ENCODE data around the gene ZNF384.

Gene ZNF384

DNA sequence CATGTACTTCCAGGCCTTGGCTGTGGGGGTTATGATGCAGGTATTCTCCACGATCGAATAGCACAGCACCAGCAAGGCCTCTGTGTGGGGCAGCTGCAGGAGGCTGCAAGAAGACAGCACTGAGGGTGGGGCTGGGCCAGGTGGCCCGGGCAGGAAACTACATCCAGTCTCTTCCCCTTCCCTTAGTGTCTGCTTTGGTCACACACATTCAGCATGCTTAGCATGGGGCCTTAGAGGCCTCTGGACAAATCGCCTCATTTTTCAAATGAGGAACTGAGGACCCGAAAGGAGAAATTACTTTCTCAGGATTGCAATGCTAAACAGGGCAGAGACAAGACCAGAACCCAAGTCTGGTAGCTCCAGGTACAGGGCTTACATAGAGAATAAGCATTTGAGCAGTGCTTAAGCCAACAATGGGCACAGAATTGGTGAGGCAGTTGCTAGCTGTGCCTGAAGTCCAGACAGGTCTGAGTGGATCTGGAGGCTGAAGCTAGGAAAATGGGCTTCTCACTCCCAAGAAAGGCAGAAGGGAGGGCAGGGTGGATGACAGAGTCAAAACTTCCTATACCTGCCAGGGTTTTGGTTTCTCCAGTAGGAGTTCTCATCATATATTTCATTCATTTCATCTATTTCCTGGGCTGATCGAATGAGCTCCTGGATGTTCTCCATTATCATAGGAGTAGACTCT, 45.5 kb downstream of the ZNF384 start:
- POLR2A ChIA-PET, result no interaction called here
- H3K4me3 ChIP-seq (ENCODE audit: low read depth, low read length), result no peak overlapping the region
- TF ChIP-seq, protein P1, sequence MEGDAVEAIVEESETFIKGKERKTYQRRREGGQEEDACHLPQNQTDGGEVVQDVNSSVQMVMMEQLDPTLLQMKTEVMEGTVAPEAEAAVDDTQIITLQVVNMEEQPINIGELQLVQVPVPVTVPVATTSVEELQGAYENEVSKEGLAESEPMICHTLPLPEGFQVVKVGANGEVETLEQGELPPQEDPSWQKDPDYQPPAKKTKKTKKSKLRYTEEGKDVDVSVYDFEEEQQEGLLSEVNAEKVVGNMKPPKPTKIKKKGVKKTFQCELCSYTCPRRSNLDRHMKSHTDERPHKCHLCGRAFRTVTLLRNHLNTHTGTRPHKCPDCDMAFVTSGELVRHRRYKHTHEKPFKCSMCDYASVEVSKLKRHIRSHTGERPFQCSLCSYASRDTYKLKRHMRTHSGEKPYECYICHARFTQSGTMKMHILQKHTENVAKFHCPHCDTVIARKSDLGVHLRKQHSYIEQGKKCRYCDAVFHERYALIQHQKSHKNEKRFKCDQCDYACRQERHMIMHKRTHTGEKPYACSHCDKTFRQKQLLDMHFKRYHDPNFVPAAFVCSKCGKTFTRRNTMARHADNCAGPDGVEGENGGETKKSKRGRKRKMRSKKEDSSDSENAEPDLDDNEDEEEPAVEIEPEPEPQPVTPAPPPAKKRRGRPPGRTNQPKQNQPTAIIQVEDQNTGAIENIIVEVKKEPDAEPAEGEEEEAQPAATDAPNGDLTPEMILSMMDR (IDR thresholded peaks at IDR 0.05; ENCODE audit: insufficient read depth, low read length, missing control alignments), result no peak
- CTCF ChIA-PET, result interaction anchor here (1.2 to 3.6 kb wide), 5 partner anchors 12 to 110 kb away, joined by 3 to 24 read pairs (median 5); partner anchors contain the start of gene MLF2
- no peak for DNase-seq (ENCODE audit: low read depth, low spot score)

DNA sequence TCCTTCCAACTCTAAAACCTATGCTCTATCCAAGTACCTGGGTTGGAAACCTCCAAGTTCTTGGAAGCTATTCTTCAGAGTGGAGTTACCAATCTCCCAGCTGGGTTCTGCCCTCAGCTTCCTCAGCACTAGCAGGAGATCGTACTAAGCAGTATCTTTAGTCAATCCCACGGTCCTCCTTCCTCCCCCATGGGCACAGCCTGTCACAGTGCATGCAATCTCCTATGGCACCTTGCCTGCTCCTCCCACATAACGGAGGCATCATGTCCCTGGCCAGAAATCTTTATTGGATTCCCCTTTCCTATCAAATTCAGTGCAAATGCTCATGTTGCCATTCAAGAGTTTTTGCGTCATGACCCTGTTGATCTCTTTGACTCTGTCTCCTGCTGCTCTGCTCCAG, 48.0 kb downstream of the ZNF384 start:
- ChIA-PET POLR2A (no interaction called here), CTCF (interaction anchor here (1.1 kb wide), 1 partner anchor 112 kb away, joined by 3 read pairs; no protein-coding TSS in a partner anchor)
- TF ChIP-seq, protein P1 (IDR thresholded peaks at IDR 0.05; ENCODE audit: insufficient read depth, low read length, missing control alignments), result no peak
- no peak for DNase-seq (ENCODE audit: low read depth, low spot score)
- H3K4me3 ChIP-seq (ENCODE audit: low read depth, low read length), result no peak overlapping the region

DNA sequence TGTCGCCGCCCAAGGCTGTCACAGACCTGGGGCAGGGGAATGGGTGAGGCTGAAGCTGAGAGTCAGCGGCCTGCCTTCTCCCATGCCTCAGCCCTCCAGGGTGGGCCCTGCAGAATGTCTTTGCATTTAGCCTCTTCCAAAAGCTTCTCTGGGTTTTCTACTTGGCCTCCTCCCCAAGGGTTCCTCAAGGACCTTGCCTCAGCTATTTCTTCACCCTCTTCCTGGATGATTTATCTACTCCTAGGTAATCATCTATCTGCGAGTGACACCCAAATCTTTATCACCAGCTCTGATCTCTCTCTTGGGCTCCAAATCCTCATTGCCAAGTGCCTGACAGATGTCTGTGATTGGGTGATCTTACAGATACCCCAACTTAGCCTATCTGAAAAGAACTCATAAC, 48.7 kb downstream of the ZNF384 start:
- POLR2A ChIA-PET, result interaction anchor here (0.5 kb wide), 1 partner anchor 91 kb away, joined by 3 read pairs; no protein-coding TSS in a partner anchor
- CTCF ChIA-PET, result interaction anchor here (1.1 kb wide), 1 partner anchor 113 kb away, joined by 3 read pairs; no protein-coding TSS in a partner anchor

DNA sequence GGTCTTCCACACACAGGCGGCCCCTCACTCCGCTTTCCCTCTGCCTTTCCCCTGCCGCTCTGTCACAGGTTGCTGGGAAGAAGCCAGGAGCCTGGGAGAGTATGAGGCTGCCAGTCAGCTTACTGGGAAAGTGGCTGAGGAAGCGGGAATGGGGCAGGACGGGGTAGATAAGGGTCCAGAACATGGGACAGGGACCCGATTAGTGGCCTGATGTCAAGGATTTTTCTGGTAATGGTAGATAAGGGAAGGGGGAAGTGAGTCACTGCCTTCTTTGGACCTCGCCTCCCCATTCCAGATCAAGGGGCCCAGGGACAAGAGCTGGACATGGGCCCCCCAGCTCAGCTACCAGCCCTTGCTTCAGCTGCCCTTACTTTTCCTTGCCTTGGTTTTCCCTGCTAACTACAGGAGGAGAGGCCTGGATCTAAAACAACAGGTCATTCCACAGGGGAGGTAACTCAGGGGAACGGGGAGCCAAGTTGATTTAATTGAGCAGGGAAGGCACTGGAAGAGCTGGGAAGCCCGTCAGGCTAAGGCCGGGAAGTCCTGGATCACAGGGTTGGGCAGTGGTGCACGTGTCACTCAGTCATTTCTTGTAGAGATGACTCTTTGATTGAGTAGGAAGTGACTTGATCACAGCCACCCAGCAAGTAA, 49.9 kb downstream of the ZNF384 start:
- H3K4me3 ChIP-seq (ENCODE audit: low read depth, low read length), result no peak overlapping the region
- ChIA-PET CTCF (no interaction called here), POLR2A (no interaction called here)
- DNase-seq (ENCODE audit: low read depth, low spot score), result no peak
- TF ChIP-seq, protein P1 (IDR thresholded peaks at IDR 0.05; ENCODE audit: insufficient read depth, low read length, missing control alignments), result no peak

More for the DNA sequence above, 48.7 kb downstream of the ZNF384 start:
- TF ChIP-seq, protein P1 (IDR thresholded peaks at IDR 0.05; ENCODE audit: insufficient read depth, low read length, missing control alignments), result no peak
- DNase-seq (ENCODE audit: low read depth, low spot score), result no peak
- H3K4me3 ChIP-seq (ENCODE audit: low read depth, low read length), result no peak overlapping the region

DNA sequence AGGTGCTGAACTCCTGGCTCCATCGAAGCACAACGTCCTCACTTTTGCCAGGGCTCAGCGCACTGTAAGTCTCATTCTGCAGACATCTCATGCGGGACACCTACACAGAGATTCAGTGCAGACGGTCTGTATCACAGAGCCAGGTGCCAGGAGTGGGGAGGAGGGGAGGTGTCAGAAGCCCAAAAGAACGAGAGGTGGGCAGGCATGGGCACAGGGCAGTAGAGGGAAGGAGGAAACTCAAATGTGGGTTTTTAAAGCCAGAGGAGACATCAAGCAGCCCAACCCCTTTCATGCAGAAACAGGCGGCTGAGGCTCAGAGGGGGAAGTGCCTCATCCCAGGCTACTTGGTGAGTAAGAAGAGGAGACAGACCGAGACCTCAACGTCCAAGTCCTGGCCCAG, 50.9 kb downstream of the ZNF384 start:
- no peak overlapping the region for H3K4me3 ChIP-seq (ENCODE audit: low read depth, low read length)
- ChIA-PET POLR2A (no interaction called here), CTCF (no interaction called here)
- TF ChIP-seq, protein P1 (IDR thresholded peaks at IDR 0.05; ENCODE audit: insufficient read depth, low read length, missing control alignments), result no peak
- DNase-seq (ENCODE audit: low read depth, low spot score), result no peak

DNA sequence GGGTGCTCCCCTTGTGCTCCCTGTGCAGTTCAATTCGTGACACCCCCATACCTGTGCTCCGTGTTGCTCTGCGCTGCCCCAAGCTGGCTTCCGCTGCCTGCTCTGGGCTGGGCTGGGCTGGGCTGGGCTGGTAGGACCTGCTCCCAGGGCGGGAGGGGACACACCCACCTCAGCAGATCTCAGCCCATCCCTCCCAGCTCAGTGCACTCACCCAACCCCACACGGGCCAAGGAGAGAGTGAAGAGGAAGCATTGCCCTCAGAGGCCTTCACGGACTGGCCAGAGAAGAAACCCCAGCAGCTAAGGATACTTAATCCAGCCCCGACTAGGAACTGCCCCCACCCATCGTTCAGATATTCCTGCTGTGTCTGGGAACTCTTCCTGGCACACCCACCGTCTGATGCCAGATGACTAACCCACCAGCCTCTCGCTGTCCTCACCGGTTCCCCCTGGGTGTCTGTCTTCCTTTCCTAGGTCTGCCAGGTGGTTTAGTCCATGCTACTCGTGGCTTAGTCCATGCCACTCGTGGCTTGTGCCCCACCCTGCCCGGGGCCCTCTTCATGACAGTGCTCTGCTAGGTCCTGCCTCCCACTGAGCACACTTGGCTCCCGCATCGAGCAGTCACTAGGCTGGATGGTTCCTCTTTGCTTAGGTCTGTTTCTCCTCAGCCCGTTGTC, 53.2 kb downstream of the ZNF384 start, which contains the start of gene LPAR5:
Gene LPAR5 (minus strand): TSS at position 104 of the 676 bp plus-strand sequence. CDS start 14,711 bp downstream, outside the sequence.
- ChIA-PET POLR2A (no interaction called here), CTCF (interaction anchor here (2.5 kb wide), 1 partner anchor 15 kb away, joined by 8 read pairs; no protein-coding TSS in a partner anchor)
- TF ChIP-seq, protein P1 (IDR thresholded peaks at IDR 0.05; ENCODE audit: insufficient read depth, low read length, missing control alignments), result no peak
- H3K4me3 ChIP-seq (ENCODE audit: low read depth, low read length), result no peak within 1 kb of the TSS
- DNase-seq (ENCODE audit: low read depth, low spot score), result no peak

Data from AG04449 (cell line).